HG03280 (cell line): Measurements from ENCODE around the gene OR2M7.
"Not testable (repeated sequence)": the region's sequence is repeated elsewhere in the genome, so short reads cannot be mapped to it uniquely, and the experiment has no call there.

Source experiments
- ATAC-seq: cut with Tn5 transposase; IDR thresholded peaks from one replicate; pipeline ENCODE4 v1.9.1; 2021; ENCODE audit warnings: mild to moderate bottlenecking, moderate library complexity; ENCODE audit not compliant: unreplicated experiment

The OR2M7 gene, protein sequence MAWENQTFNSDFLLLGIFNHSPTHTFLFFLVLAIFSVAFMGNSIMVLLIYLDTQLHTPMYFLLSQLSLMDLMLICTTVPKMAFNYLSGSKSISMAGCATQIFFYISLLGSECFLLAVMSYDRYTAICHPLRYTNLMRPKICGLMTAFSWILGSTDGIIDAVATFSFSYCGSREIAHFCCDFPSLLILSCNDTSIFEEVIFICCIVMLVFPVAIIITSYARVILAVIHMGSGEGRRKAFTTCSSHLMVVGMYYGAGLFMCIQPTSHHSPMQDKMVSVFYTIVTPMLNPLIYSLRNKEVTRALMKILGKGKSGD

DNA sequence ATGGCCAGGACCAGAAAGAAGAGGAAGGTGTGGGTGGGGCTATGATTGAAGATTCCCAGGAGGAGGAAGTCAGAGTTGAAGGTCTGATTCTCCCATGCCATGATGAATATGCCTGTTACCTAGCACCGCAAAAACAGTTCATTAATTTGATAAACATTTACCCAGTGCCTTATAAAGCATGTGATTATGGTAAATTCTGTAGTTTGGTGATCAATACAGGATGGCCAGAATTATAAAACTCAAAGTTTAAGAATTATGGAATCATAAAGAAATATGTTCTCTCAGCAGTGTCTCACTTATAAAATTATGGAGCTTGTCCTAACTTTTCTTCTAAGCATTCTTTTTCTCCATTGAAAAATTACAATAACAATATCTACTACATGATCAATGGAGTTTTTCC is at the start of gene OR2M7:
OR2M7 (minus strand) TSS at position 101 of the 400 bp plus-strand sequence; CDS start at position 101, 0 bp downstream.
- ATAC-seq = no peak

DNA sequence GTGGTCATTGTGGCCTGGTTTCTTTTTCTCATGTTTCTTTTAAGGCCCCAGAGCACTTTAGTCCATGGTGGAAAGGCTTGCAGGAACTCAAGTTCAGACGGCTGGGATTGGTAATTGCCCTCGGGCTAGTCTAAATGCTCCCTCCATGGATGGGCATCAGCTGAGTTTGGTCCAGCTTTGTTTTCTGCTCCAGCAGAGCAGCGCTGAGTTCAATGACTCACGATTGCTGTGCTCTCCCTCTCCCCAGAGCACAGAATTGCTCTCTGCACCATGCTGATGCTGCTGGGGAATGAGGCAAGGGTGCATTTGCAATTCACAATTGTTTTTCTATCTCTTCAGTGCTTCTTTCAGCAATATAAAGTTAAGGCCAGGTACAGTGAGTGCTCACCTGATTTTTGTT is 49.4 kb upstream of the OR2M7 start:
- no peak for ATAC-seq

DNA sequence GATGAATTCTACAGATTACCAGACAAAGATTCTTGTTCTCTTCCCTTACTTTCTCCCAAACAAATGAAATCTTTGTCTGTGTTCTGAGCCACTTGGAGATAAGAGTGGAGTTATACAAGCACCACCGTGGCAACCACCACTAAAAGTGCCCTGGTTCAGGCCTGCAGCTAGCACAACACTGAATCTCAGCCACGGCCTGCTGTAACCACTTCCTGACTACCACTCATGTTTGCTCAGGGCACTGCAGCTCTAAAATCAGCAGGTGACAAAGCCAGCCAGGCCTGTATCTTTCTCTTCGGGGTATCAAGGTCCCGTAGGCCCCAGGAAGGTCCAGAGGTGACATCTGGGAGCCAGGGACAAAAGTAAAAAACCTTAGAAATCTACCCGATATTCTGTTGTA is 48.0 kb upstream of the OR2M7 start:
- no peak for ATAC-seq

DNA sequence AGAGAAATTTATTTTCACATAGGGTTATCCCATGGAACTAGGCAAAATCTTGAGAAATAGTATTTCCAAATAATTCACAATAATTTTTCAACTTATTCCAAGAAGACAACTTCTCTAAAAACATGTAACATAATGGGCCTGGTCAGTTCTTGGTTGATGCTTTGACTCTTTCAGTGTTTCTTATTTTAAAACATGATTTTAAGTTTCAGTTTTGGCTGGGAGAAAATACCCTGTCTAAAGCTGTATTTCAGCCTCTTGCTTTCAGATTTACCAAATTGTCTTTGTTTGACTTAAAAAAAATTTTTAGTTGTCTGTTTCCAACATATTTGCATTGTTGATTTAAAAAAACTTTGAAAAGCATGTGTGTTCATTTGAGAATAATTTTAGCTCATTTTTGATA is 42.2 kb upstream of the OR2M7 start:
- no peak for ATAC-seq

DNA sequence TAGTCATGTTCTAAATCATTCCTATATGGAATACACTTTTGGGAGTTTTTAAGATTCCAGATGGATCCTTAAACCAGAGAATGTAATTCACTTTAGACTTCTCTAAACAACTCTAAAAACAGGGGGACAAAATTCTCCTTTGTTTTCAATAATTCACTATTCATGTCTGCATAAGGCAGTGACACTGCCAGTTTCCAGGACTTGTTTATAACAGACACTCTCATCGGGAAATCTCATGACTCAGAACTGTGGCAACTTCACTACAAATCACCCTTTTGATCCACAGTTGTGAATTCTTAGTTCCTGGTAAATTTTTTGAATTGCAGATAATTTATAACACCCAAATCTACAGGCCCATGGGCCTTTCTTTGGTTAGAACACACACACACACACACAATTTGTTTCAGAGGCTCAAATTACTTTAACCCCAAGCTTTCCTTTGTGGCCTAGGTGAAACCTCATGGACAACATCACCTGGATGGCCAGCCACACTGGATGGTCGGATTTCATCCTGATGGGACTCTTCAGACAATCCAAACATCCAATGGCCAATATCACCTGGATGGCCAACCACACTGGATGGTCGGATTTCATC is 36.9 kb upstream of the OR2M7 start, which contains the start of gene OR2T4:
OR2T4 (plus strand) TSS at position 545 of the 595 bp plus-strand sequence; CDS start at position 545, 0 bp downstream.
- no peak for ATAC-seq

DNA sequence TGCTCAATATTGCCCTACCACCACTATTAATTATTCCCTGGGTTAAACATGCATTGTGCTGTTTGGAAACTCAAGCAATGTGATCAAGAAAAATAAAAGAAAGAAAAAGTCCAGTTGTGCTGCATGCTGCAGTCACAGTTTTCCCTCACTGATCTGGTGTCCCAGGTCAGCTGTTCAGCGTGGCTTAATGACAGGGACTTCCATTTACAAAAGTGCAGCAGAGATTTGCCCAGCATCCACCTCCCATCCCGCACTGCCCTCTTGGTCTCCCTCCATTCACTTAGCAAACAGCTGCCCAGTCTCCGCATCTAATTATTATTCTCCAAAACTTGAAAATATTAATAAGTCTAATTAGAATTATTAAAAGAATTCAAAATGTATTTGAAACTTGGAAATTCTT is 35.0 kb upstream of the OR2M7 start:
- ATAC-seq = no peak

DNA sequence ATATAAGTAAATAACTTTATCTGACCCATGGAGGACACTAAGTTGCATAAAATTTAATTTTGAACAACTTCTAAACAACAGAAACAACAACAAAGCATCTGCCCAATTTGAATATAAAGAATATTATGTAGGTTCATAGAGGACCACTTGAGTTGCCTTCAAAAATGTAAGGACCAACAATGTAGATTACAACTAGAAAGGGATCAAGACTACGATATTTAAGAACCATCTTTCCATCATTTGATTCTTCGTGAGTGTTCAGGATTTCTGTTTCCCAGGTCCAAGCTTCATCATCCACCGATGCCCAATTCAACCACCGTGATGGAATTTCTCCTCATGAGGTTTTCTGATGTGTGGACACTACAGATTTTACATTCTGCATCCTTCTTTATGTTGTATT is 24.1 kb upstream of the OR2M7 start, which contains the start of gene OR14C36:
OR14C36 (plus strand) TSS at position 301 of the 400 bp plus-strand sequence; CDS start at position 301, 0 bp downstream.
- ATAC-seq = no peak

DNA sequence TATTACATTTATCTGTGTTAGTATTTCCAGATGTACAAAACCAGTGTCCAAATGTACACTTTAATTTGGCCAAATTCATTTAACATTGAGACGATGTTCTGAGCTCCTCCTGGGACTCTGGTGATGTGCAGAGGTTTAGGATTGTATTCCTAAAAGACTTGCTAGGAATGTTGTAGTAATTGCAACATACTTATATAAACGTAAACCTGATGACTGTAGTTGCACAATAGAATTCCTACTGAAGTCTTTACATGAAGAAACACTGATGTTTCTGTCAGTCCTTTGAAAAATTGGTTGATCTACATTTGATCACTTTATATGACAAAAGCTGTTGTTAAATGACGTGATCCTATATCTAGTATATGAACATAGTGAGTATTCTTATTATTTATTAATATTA is 19.1 kb upstream of the OR2M7 start:
- no peak for ATAC-seq

DNA sequence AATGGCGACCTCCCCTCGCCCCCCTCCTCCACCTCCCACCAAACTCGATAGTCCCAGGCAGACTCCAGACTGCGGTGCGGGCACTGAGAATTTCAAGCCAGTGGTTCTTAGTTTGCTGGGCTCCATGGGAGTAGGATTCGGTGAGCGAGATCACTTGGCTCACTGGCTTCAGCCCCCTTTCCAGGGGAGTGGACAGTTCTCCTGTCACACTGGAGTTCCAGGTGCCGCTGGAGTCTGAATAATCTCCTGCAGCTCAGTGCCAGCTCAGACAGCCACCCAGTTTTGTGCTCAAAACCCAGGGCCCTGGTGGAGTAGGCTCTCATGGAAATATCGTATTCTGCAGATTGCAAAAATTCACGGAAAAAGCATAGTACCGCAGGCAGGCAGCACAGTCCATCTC is 7.6 kb downstream of the OR2M7 start:
- no peak for ATAC-seq

DNA sequence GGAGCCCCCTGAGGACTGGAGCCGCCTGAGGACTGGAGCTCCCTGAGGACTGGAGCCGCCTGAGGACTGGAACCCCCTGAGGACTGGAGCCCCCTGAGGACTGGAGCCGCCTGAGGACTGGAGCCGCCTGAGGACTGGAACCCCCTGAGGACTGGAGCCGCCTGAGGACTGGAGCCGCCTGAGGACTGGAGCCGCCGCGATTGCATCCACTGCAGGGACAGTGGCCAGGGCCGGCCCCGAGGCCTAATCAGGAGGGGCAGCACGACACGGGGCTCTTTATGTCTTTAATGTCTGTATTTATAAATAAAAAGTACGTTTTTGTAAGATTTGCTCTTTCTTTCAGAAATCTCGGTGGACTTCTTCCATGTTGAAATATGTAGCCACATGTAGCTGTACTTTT is 17.6 kb downstream of the OR2M7 start:
- ATAC-seq = not testable (repeated sequence)

DNA sequence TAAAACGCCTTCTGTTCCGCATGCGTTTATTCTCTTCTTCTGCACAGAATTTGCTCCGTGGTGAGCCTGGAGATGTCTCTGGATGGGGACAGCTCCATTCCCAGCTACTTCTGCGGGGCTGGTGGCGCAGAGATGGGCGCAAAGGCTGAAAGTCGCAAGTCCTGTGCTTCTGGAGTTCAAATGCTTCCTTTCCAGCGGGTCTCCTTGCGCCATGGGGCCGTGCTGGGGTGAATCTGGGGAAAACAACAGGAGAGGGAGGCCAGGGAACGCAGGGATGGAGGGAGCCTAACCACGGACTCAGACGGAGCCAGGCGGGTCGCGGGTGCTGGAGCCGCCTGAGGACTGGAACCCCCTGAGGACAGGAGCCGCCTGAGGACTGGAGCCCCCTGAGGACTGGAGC is 18.3 kb downstream of the OR2M7 start:
- ATAC-seq = no peak

DNA sequence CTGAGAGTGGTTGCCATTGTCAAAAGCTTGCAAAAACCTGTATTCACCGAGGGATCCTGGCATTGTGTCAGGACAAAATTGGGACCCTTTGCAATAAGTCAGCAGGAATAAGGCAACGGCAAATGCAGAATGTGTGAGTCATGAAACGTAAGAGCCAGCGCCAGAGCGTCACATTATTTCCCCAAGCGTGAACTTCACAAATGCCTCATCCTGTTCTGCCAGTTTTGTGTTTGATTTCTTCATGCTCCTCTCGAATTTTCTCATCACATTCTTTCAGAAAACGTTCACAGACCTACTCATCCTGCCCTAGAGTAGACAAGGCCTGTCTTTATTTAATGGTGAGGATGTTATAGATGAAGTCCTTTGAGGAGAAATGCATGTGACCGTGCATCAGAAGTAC is 18.7 kb downstream of the OR2M7 start:
- ATAC-seq = not testable (repeated sequence)

DNA sequence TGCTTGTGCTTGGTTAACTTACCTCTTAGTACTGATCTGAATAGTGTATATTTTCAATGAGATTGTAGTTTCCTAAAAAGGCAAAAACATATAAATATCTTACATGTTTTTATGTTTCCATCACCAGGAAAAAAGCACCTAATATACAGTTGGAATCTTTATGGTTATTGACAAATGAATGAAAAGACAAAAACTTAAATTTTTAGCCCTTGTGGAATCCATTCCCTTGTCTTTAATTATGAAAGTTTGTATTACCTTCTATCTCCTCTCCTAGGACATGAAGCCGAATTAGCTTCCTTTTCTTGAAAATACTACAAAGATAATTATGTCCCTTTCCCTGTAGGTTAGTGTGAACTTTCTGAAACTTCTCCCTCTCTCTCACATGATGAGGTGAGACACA is 21.0 kb downstream of the OR2M7 start, which contains the start of gene OR2T12:
OR2T12 (minus strand) TSS at position 101 of the 400 bp plus-strand sequence. CDS start 7,846 bp downstream, outside the sequence.
- ATAC-seq = no peak

DNA sequence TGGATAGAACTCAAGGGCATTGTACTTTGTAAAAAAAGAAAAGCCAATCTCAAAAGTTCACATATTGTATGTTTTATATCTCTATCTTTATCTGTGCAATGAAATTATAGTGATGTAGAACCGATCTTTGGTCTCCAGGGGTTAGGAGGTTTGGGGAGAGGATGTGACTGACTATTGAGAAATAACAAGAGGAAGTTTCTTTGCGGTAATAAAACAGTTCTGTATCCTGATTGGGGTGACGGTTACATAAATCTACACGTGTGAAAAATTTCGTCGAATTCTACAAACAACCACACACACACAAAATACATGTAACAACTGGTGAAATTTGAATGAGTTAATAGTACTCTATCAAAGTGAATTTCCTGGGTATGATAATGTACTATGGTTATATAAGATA is 36.0 kb downstream of the OR2M7 start:
- no peak for ATAC-seq

DNA sequence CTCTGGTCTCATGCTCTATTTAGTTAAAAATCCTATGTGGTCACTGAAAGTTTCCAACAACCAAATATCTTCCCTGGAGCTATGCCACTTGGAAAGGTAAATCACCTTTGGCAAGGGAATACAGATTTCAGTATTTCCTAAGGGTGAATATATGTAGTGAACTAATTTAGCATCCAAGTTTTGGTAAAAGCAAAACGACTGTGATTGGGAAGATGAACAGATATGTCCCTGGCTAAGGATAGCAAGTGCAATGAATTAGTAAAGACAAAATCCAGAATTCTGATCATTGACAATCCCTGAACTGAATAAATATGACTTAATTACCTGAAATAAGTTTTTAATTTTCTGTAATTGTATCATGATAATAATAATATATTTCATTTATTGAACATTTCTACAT is 46.5 kb downstream of the OR2M7 start, which contains the start of gene OR2T33:
OR2T33 (minus strand) TSS at position 101 of the 400 bp plus-strand sequence. CDS start 4,162 bp downstream, outside the sequence.
- no peak for ATAC-seq
